Ureter (tissue), 1 donor: Measurements from ENCODE around the gene ZKSCAN3. TPM values are rescaled to one million over a fixed set of nuclear protein-coding genes. Genes with fewer than 3 reads are reported as not detected.
"Not testable (repeated sequence)": the region's sequence is repeated elsewhere in the genome, so short reads cannot be mapped to it uniquely, and the experiment has no call there.

Source experiments
- DNase-seq: peaks from one replicate; pipeline ENCODE4 v3.0.0-alpha.2; 2020; ENCODE audit warnings: low spot score
- total RNA-seq: library from RNA; stranded (reverse); gene quantifications from one replicate; pipeline ENCODE4 v1.2.4, GENCODE V29; 2023
- donor health status: DM: yes; HTN: yes; CAD: no.

ZKSCAN3 gene
- total RNA-seq: 8.7 TPM

GRCh38 chr6:28349892-28350737, at the start of gene ZKSCAN3:
Gene ZKSCAN3, plus strand, starts transcription at chr6:28349947. Its CDS starts 9,640 bp downstream, at chr6:28359587.
- DNase-seq: peak; percentile 88

GRCh38 chr6:28303570-28303969, 46.2 kb upstream of the ZKSCAN3 start:
- no peak for DNase-seq

DNA sequence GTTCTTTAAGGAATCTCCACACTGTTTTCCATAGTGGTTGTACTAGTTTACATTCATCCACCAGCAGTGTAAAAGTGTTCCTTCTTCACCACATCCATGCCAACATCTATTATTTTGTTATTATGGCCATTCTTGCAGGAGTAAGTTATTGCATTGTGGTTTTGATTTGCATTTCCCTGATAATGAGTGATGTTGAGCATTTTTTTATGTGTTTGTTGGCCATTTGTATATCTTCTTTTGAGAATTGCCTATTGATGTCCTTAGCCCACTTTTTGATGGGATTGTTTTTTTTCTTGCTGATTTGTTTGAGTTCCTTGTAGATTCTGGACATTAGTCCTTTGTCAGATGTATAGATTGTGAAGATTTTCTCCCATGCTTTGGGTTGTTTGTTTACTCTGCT, 43.4 kb upstream of the ZKSCAN3 start:
- DNase-seq: not testable (repeated sequence)

DNA sequence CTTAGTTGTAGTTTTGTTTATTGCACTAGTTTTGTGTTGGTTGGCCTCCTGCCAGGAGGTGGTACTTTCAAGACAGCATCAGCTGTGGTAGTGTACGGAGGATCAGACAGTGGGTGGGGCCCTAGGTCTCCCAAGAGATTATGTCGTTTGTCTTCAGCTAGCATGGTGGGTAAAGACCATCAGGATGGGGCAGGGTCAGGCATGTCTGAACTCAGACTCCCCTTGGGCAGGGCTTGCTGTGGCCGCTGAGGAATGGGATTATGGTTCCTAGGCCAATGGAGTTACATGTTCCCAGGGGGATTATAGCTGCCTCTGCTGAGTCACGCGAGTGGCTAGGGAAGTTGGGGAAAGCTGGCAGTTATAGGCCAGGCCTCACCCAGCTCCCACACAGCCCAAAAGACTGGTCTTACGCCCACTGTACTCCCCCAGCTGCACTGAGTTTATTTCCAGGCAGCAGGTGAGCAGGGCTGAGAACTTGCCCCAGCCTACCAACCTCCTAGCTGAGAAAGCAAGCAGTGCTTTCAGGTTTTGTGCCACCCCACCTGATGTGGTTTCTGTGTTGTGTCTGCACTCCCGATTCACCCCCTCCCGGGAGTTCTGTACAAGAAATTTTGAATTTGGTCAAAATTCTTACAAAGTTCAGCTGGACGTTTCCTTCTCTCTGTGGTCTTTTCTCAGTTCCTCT, 38.5 kb upstream of the ZKSCAN3 start:
- DNase-seq: no peak

DNA sequence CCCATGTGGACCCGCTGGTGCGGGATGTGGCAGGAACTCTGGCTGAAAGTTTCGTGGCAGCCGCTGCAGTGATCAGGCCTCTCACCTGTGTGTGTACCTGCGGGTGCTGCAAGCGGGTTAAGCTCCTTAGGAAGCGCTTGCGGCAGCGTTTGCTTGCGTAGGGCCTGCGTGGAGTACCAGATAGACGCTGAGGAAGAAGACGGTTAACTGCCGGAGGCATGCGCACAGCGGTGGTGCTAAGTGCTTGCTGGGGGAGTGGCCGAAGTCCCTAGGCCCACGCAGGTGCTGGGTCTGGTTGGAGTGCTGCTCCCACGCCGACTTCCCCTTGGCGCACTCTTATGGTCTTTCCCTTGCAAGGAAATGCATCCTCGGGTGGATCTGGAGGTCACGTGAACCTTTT, 36.8 kb upstream of the ZKSCAN3 start:
- DNase-seq: no peak

GRCh38 chr6:28315628-28316027, 34.1 kb upstream of the ZKSCAN3 start:
- DNase-seq: no peak

DNA sequence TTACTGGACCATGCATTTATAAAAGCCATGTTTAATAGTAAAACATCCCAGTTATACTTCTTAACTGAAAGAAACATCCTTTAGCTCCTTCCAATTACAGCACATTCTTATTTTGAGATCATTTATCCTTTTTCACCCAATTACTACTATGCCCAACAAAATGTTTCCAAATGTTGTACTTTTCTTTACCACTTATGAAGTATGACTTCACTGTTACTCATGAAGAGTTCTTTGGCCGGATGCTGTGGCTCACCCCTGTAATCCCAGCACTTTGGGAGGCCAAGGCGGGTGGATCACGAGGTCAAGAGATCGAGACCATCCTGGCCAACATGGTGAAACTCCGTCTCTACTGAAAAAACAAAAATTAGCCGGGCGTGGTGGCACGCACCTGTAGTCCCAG, 31.9 kb upstream of the ZKSCAN3 start:
- DNase-seq: not testable (repeated sequence)

DNA sequence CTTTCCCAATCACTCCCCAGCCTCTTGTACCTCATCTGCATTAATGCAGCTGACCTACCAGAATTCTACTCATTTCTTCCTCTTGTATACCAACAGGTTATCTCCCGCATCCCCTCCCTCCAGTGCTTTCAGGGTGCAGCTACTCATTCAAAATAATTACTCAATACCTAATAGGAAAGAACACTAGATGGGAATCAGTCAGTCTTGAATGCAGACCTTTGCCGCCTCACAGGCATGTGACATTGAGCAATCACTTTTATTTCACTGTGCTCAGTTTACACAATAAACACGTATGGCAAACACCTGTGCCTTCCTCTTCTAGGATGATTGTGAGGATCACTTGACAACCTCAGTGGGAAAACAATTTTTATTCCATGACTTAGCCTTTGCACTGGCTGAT, 27.1 kb upstream of the ZKSCAN3 start:
- no peak for DNase-seq

DNA sequence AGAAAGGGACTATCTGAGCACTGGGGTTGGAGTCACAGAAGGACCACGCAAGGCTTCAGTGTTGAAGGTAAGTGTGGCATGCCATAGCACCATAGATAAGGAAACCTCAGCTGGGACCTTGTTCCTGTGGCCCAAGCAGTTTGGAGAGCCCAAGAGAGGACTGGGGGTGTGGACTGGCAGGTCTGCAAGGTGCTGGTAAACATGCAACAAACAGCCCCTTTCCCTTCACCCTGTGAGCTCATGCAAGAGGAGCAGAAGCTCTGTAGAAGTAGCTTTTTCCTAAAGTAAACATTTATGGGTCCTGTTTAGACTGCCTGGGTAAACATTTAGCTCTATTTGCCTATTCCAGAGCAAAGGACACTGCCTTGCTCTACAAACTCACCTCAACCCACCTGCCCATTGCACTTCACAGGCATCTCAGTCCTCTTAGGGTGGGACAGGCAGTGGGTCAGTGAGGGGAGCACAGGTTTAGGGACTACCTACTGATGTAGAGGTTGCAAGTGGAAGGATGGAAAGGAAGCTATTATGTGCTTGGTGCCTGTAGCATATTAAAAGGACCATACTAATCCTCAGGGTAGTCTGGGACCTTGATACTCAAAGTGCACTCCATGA, 25.8 kb upstream of the ZKSCAN3 start:
- DNase-seq: no peak

DNA sequence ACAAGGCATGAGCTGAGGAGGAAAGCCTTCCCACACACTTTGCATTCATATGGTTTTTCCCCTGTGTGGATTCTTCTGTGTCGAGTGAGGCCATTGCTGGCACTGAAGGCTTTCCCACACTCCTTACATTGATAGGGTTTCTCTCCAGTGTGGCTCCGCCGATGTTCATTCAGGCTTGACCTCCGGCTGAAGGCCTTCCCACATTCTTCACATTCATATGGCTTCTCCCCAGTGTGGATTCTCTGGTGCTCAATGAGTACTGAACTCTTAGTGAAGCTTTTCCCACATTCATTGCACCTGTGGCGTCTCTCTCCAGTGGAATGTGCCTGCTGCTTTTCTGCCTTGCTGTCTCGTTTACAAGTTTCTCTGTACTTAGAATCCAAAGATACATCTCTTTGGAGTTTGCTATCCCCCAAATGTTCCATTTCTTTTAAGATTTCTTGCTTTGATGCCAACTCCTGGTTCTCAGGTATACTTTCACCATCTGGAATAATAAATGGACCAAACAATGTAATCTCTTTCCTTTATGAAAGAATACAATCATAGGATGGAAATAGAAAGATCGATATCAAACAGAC, 23.3 kb upstream of the ZKSCAN3 start:
- no peak for DNase-seq

DNA sequence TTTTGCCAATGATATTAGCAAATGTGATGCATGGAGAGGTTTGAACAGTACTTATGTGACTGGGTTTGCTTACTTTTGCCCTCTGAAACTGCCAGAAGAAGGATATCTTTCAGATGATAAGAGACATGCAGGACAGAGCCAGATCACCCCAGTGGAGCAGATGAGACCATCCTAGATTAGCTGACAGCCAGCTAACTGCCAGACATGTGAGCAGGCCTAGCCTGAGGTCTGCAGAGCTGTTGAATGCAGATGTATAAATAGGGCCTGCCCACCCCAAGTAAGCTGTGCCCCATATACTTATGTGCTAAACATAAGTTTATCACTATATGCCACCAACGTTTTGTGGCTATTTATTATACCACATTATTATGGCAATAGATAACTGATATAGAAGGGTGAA, 19.7 kb upstream of the ZKSCAN3 start:
- DNase-seq: no peak

GRCh38 chr6:28333047-28333446, 16.7 kb upstream of the ZKSCAN3 start:
- DNase-seq: no peak

DNA sequence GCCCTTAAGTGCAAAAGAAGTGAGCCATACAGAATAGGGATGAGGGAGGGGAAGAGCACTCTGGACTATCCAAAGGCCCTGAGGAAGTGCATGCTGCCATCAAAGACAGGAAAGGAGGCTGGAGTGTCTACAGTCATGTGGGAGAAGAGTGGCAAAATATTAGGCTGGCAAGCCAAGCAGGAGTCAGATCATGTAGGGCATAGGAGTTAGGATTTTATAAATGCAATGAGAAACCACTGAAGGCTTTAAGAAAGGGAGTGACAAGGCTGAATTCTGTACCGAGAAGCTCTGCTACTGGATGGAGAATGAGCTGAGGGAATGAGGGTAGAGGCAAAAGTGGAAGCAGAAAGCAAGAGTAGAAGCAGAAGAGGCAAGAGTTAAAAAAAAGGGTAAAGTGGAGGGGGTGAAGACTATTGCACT, 16.1 kb upstream of the ZKSCAN3 start:
- DNase-seq: no peak

- DNase-seq: no peak
Observed at GRCh38 chr6:28334286-28335039, 15.3 kb upstream of the ZKSCAN3 start.

DNA sequence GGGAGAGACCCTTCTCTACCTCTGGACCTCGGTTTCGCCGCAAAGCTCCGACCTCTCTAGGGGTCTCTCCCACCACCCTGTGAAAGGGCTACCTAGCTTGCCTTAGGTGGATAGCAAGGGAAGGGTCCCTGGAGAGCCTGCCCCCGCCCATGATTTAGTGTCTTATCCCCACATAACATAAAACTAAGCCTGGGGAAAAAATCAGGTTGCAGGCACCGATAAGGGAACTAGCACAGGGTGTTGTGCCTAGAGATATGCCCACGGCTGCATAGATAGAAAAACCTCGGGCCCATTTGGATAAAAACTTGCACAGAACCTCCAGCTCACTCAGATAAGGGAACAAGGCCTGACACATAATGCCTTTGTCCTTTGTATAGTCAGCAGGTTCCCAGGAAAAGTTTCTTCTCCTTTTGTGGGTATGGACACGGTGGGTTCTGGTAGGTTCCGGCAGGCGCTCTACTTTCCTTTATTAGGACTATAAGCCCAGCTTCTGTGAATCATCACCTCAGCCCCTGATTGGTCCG, 14.6 kb upstream of the ZKSCAN3 start:
- DNase-seq: no peak

- DNase-seq: peak; percentile 97
Observed at GRCh38 chr6:28335564-28336283, 14.0 kb upstream of the ZKSCAN3 start, which contains the start of gene ZSCAN31. Gene ZSCAN31, minus strand, starts transcription at chr6:28336148. Its CDS starts 6,465 bp downstream, at chr6:28329683.

GRCh38 chr6:28336284-28337120, 13.2 kb upstream of the ZKSCAN3 start:
- peak; percentile 62 for DNase-seq

DNA sequence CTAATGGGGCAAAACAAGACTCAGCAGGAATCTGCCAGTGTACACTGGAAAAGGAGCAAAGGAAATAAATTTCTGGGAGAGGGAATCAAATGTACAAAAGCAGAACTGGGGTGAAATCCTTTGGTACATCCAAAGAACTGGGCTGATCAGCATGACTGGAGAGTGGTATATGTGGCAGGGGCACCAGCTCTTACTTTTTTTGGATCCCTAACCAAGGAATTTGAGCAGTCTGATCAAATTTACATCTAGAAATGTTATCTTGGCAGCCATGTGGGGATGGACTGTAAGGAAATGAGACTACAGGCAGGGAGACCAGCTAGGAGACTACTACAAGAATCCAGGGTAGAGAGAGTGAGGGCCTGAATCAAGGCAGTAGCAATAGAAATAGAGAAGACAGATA, 12.6 kb upstream of the ZKSCAN3 start:
- no peak for DNase-seq

DNA sequence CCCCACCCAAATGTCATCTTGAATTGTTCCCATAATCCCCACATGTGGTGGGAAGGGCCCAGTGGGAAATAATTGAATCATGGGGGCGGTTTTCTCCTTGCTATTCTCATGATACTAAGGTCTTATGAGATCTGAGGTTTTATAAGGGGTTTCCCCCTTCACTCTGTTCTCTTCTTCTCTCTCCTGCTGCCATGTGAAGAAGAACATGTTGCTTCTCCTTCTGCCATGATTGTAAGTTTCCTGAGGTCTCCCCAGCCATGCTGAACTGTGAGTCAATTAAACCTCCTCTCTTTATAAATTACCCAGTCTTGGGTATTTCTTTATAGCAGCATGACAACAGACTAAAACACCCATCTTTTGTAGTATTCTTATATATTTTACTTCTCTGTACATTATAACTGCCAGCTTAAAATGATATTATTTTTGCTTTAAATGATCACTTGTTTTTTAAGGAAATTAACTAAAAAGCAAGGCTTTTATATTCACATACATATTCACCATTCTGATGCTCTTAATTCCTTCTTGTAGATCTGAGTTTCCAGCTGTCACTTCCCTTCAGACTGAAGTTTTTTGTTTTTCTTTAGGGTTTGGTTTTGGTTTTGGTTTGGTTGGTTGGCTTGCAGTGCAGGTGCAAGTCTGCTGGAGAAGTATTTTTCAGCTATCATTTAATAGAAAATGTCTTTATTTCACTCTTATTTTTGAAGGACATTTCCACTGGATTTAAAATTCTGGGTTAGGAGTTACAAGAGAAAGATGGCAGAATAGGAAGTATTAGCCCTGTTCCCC, 9.2 kb upstream of the ZKSCAN3 start:
- no peak for DNase-seq
